Parathyroid adenoma (tissue), 2 donors: ENCODE results near the gene PDHA1.

Experiments used
- H2AFZ ChIP-seq: fragments of 300-600 bp; sonication (generic); one replicate; pipeline ENCODE4 v1.7.0; 2017; ENCODE audit warnings: antibody characterized with exemption, mild to moderate bottlenecking
- H3K27ac ChIP-seq: fragments of 300-600 bp; sonication (generic); one replicate; pipeline ENCODE4 v1.7.0; 2017
- H3K27me3 ChIP-seq: fragments of 300-600 bp; sonication (generic); one replicate; pipeline ENCODE4 v1.7.0; 2017; ENCODE audit warnings: low read length; ENCODE audit not compliant: control insufficient read depth, insufficient read depth
- H3K36me3 ChIP-seq: fragments of 300-600 bp; sonication (generic); one replicate; pipeline ENCODE4 v1.7.0; 2017; ENCODE audit warnings: low read length; ENCODE audit not compliant: control insufficient read depth, insufficient read depth
- H3K4me1 ChIP-seq: fragments of 300-600 bp; sonication (generic); one replicate; pipeline ENCODE4 v1.7.0; 2017; ENCODE audit warnings: control low read depth
- H3K4me2 ChIP-seq: fragments of 300-600 bp; sonication (generic); one replicate; pipeline ENCODE4 v1.7.0; 2017; ENCODE audit warnings: low read length
- H3K4me3 ChIP-seq: fragments of 300-600 bp; sonication (generic); one replicate; pipeline ENCODE4 v1.7.0; 2017; ENCODE audit warnings: low read depth, low read length
- H3K79me2 ChIP-seq: fragments of 300-600 bp; sonication (generic); one replicate; pipeline ENCODE4 v1.7.0; 2017; ENCODE audit warnings: control low read depth
- H3K9ac ChIP-seq: fragments of 300-600 bp; sonication (generic); one replicate; pipeline ENCODE4 v1.7.0; 2017; ENCODE audit warnings: mild to moderate bottlenecking
- H3K9me3 ChIP-seq: fragments of 300-600 bp; sonication (generic); one replicate; pipeline ENCODE4 v1.7.0; 2017; ENCODE audit warnings: low read length; ENCODE audit not compliant: control insufficient read depth
- TF ChIP-seq, protein P1 (sequence below): fragments of 300-600 bp; sonication (generic); IDR thresholded peaks from one replicate; pipeline ENCODE4 v1.7.0; 2017; ENCODE audit warnings: antibody characterized with exemption, mild to moderate bottlenecking
- donor health status: primary hyperparathyroidism.

PDHA1 gene

DNA sequence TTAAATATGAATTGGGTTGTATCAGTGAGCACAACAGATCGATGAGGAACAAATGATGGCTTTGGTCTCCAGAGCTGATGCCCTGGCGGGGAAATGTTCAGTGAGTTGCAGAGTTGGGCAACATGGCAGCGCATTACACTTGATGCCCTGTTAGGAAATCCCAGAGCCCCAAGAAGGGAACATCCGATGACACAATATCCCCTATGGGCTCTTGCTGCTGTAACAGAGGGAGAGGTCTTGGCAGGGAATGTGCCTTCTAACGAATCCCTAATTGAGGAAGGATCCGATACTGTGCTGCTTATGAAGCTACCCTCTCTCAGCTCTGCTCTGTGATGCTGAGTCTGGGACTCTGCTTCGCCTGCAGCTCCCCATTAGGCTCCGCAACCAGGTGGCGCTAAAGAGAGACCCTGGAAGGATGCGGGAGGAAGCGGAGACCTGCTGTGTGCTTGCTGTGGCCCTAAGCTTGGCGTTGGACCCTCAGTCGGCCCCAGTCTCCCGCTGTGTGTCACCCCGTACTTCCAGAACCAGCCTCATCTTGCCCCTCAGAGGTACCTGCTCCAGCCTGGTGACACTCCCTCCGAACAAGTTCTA lies 38.9 kb downstream of the PDHA1 start:
- H3K4me2 ChIP-seq: no peak overlapping the region
- H3K4me1 ChIP-seq: no peaks in the 10 kb centered on the region
- H3K27me3 ChIP-seq: no peaks in the 10 kb centered on the region
- no peak overlapping the region for H2AFZ ChIP-seq
- no peak overlapping the region for H3K4me3 ChIP-seq
- TF ChIP-seq, protein P1, sequence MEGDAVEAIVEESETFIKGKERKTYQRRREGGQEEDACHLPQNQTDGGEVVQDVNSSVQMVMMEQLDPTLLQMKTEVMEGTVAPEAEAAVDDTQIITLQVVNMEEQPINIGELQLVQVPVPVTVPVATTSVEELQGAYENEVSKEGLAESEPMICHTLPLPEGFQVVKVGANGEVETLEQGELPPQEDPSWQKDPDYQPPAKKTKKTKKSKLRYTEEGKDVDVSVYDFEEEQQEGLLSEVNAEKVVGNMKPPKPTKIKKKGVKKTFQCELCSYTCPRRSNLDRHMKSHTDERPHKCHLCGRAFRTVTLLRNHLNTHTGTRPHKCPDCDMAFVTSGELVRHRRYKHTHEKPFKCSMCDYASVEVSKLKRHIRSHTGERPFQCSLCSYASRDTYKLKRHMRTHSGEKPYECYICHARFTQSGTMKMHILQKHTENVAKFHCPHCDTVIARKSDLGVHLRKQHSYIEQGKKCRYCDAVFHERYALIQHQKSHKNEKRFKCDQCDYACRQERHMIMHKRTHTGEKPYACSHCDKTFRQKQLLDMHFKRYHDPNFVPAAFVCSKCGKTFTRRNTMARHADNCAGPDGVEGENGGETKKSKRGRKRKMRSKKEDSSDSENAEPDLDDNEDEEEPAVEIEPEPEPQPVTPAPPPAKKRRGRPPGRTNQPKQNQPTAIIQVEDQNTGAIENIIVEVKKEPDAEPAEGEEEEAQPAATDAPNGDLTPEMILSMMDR: no peak
- H3K36me3 ChIP-seq: no peaks in the 10 kb centered on the region
- no peaks in the 10 kb centered on the region for H3K79me2 ChIP-seq
- no peak overlapping the region for H3K27ac ChIP-seq
- H3K9ac ChIP-seq: no peak overlapping the region
- H3K9me3 ChIP-seq: no peaks in the 10 kb centered on the region

DNA sequence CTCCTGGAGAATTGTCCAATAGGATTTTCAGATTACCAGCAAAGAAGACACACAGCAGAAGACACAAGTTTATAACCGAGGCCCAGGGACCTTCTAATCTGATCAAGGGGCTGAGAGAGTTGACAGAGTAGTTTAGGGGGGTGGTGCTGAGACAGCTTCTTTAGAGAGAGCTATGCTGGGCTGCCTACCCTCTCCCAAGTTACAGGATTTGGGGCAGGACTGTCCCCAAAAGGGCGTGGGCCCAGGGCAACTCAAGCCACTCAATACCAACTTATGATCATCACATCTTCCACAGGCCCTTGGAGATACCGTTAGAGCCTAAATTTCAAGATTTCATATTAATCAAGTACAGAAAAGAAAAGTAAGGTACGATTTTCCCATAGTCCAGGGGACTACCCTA lies 43.0 kb downstream of the PDHA1 start:
- Histone ChIP-seq H3K4me1 (no peaks in the 10 kb centered on the region), H3K79me2 (no peaks in the 10 kb centered on the region), H3K27ac (no peak overlapping the region), H3K27me3 (no peaks in the 10 kb centered on the region), H3K4me2 (no peak overlapping the region), H3K9me3 (no peaks in the 10 kb centered on the region), H3K36me3 (no peaks in the 10 kb centered on the region), H3K9ac (no peak overlapping the region), H2AFZ (no peak overlapping the region), H3K4me3 (no peak overlapping the region)
- TF ChIP-seq, protein P1: no peak

DNA sequence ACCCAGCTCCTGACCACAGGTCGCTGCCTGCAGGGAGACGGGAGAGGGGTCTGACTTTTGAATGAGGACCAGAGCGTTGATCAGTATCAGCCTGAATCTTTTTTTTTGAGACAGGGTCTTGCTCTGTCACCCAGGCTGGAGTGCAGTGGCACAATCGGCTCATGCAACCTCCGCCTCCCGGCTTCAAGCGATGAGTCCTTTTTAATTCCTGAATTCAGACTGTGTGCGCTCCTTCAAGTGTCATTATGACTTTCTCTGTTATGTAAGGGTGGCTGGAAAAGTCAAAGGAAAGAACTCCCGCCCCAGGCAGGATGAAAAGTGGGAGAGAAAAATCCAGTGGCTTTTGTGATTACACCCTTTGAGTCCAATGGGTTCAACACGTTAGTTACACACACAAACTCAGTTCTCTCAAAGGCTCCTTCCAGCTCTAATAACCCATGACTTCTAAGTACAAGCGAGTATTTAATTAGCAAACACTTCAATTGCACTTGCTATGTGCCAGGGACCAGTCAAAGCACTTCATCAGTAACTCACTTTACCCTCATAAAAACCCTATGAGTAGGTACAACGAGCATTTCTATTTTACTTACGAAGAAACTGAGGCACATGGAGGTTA lies 44.4 kb downstream of the PDHA1 start:
- no peak overlapping the region for H3K27ac ChIP-seq
- H3K79me2 ChIP-seq: no peaks in the 10 kb centered on the region
- no peak overlapping the region for H3K4me3 ChIP-seq
- no peaks in the 10 kb centered on the region for H3K27me3 ChIP-seq
- H2AFZ ChIP-seq: no peak overlapping the region
- H3K4me1 ChIP-seq: no peaks in the 10 kb centered on the region
- no peak overlapping the region for H3K4me2 ChIP-seq
- no peaks in the 10 kb centered on the region for H3K9me3 ChIP-seq
- TF ChIP-seq, protein P1: no peak
- no peak overlapping the region for H3K9ac ChIP-seq
- H3K36me3 ChIP-seq: no peaks in the 10 kb centered on the region

DNA sequence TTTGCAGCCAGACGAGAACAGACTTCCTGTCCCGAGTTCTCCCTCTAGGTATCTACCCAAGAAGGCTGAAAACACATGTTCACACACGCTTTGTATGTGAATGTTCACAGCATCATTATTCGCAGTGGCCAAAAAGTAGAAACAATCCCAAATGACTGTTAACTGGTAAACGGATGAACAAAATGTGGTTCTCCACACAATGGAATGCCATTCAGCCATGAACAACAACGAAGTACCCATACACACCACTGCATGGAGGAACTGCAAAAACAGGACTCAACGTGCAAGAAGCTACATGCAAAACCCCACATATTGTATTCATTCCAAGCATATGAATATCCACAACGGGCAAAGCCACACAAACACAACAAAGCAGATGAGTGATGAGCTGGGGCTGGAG lies 45.0 kb downstream of the PDHA1 start:
- Histone ChIP-seq H3K4me1 (no peaks in the 10 kb centered on the region), H3K9me3 (no peaks in the 10 kb centered on the region), H3K27ac (no peak overlapping the region), H3K4me2 (no peak overlapping the region), H3K36me3 (no peaks in the 10 kb centered on the region), H3K9ac (no peak overlapping the region), H2AFZ (no peak overlapping the region), H3K4me3 (no peak overlapping the region), H3K79me2 (no peaks in the 10 kb centered on the region), H3K27me3 (no peaks in the 10 kb centered on the region)
- TF ChIP-seq, protein P1: no peak

DNA sequence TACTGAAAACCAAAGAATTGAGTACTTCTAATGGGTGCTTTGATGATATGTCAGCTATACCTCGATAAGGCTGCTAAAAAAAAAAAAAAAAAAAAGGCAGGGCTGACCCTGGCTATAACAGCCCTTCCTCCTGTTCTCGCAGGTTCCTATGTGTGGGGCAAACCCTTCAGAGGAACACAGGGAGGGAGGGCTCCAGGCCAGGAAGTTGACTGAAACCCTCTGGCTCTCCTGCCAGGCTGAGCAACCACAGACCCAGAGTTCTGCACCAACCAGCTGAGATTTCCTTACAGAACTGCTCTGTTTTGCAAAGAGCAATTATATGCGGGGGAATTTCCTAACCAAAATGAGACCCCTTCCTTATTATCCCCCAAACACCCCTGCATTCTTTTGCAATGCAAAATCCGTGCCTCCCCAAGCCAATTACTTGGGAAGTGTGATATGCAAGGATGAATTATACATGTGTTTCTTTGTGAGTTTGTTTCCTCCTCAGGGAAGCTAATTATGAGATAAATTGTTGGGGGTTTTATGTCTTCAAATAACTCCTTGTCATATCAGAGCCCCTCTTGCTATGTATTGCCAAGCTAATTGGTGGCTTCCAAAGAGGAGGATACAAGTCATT lies 45.6 kb downstream of the PDHA1 start:
- Histone ChIP-seq H3K4me1 (no peaks in the 10 kb centered on the region), H3K27ac (no peak overlapping the region), H3K36me3 (no peaks in the 10 kb centered on the region), H3K27me3 (no peaks in the 10 kb centered on the region), H3K79me2 (no peaks in the 10 kb centered on the region), H3K9me3 (no peaks in the 10 kb centered on the region), H2AFZ (no peak overlapping the region), H3K4me2 (no peak overlapping the region), H3K9ac (no peak overlapping the region), H3K4me3 (no peak overlapping the region)
- TF ChIP-seq, protein P1: no peak
